ENCODE measurements around the gene CAPS. TPM values are rescaled to one million over a fixed set of nuclear protein-coding genes. Genes with fewer than 3 reads are reported as not detected.
A peak's percentile ranks its signal among the peaks of the same experiment; 100 is the strongest.
"Not testable (repeated sequence)": the region's sequence is repeated elsewhere in the genome, so short reads cannot be mapped to it uniquely, and the experiment has no call there.

The CAPS gene
- total RNA-seq, 1 experiment from 2014 or later, result 255 TPM

DNA sequence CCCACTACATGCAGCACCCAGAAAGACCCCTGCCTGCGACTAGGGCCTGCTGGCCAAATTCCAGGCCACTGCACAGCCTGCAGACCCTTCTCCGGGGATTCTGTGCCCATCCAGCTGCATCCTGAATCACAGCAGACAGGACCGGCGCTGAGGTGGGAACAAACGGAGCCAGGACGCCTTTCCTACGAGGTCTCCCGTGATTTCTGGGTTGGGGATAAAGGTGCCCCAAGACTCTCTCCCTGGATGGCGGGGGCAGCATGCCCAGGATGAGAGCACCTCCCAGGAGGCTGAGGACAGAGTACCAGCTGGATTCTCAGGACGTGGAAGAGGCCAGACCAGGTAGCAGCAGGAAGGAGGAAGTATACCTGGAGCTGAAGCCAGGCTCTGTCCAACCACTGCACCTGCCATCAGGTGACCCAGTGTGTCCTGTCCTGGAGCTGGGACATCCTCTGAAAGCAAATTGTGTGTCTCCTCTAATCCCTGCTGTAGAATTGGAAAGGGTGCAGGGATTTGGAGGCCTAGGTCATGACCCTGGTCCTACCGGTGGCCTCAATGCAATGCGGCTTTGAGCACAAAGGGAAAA is 40.3 kb upstream of the CAPS start:
- intact Hi-C loops (cut with micrococcal nuclease), result no loop called here
- ChIA-PET POLR2A (ENCODE audit: unreplicated experiment) (no interaction called here), CTCF (no interaction called here)
- BruUV-seq (replicated peaks), result no TSS peak
- no peaks in the 10 kb centered on the region for H3K36me3 ChIP-seq (ENCODE audit: low read depth, low read length)
- no peaks in the 10 kb centered on the region for H4K20me1 ChIP-seq (ENCODE audit: low read length)
- H2AFZ ChIP-seq (ENCODE audit: low read length), result no peak overlapping the region
- H3K9me3 ChIP-seq (ENCODE audit: low read length), result no peaks in the 10 kb centered on the region
- peaks cover 3% of the 10 kb centered on the region for H3F3A ChIP-seq (ENCODE audit: low read length, unreplicated experiment)
- no peaks in the 10 kb centered on the region for H3K4me1 ChIP-seq (ENCODE audit: insufficient read depth, low read length)
- no peak overlapping the region for H3K27ac ChIP-seq (ENCODE audit: low read length)
- H3K9ac ChIP-seq (ENCODE audit: low read length), result no peak overlapping the region
- ATAC-seq, result no peak
- no peak for DNase-seq
- no peaks in the 10 kb centered on the region for H3K79me2 ChIP-seq (ENCODE audit: low read length)
- no peaks in the 10 kb centered on the region for H3K9me2 ChIP-seq (replicated peaks; ENCODE audit: low read length)
- no peak overlapping the region for H3K4me2 ChIP-seq (ENCODE audit: low read length)
- TF ChIP-seq EZH2phosphoT487 (IDR thresholded peaks at IDR 0.05; ENCODE audit: borderline replicate concordance, low read length) (no peak), EZH2 (IDR thresholded peaks at IDR 0.05; ENCODE audit: low read length, unreplicated experiment) (no peak)
- TF ChIP-seq, protein P1, sequence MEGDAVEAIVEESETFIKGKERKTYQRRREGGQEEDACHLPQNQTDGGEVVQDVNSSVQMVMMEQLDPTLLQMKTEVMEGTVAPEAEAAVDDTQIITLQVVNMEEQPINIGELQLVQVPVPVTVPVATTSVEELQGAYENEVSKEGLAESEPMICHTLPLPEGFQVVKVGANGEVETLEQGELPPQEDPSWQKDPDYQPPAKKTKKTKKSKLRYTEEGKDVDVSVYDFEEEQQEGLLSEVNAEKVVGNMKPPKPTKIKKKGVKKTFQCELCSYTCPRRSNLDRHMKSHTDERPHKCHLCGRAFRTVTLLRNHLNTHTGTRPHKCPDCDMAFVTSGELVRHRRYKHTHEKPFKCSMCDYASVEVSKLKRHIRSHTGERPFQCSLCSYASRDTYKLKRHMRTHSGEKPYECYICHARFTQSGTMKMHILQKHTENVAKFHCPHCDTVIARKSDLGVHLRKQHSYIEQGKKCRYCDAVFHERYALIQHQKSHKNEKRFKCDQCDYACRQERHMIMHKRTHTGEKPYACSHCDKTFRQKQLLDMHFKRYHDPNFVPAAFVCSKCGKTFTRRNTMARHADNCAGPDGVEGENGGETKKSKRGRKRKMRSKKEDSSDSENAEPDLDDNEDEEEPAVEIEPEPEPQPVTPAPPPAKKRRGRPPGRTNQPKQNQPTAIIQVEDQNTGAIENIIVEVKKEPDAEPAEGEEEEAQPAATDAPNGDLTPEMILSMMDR (conservative IDR thresholded peaks at IDR 0.05; ENCODE audit: low read depth, low read length), result no peak
- no peaks in the 10 kb centered on the region for H3K27me3 ChIP-seq (ENCODE audit: low read length)
- no peak overlapping the region for H3K4me3 ChIP-seq (ENCODE audit: low read length)

DNA sequence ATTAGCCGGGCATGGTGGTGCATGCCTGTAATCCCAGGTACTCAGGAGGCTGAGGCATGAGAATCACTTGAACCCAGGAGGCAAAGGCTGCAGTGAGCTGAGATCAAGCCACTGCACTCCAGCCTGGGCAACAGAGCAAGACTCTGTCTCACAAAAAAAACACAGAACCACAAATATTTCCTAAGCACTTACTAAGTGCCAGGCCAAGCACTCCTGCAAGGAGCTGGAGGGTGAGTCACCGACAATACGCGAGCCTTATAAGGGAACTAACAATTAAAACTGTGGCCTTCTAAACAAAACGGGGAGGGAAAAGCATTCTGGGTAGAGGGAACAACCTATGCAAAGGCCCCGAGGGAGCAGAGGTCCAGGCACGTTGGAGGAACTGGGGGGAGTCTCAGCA is 39.6 kb upstream of the CAPS start:
- 0 out of 2 replicates have a peak, but pooled peaks have one; percentile 18 for ATAC-seq
- H2AFZ ChIP-seq (ENCODE audit: low read length); H4K20me1 ChIP-seq (ENCODE audit: low read length); H3F3A ChIP-seq (ENCODE audit: low read length, unreplicated experiment); H3K27me3 ChIP-seq (ENCODE audit: low read length); H3K36me3 ChIP-seq (ENCODE audit: low read depth, low read length); H3K79me2 ChIP-seq (ENCODE audit: low read length); BruUV-seq (replicated peaks); intact Hi-C loops (cut with micrococcal nuclease); H3K4me2 ChIP-seq (ENCODE audit: low read length); H3K9me3 ChIP-seq (ENCODE audit: low read length); CTCF ChIA-PET; H3K4me1 ChIP-seq (ENCODE audit: insufficient read depth, low read length); H3K4me3 ChIP-seq (ENCODE audit: low read length); H3K9me2 ChIP-seq (replicated peaks; ENCODE audit: low read length); H3K27ac ChIP-seq (ENCODE audit: low read length); H3K9ac ChIP-seq (ENCODE audit: low read length); POLR2A ChIA-PET (ENCODE audit: unreplicated experiment): not testable (repeated sequence)
- peak; percentile 56 for DNase-seq

- no peak overlapping the region for H3K4me2 ChIP-seq (ENCODE audit: low read length)
- H3K9me2 ChIP-seq (replicated peaks; ENCODE audit: low read length), result no peaks in the 10 kb centered on the region
- no peaks in the 10 kb centered on the region for H3K4me1 ChIP-seq (ENCODE audit: insufficient read depth, low read length)
- DNase-seq (no peak), ATAC-seq (no peak)
- H3K27ac ChIP-seq (ENCODE audit: low read length), result no peak overlapping the region
- ChIA-PET POLR2A (ENCODE audit: unreplicated experiment) (no interaction called here), CTCF (no interaction called here)
- BruUV-seq (replicated peaks), result no TSS peak
- peaks cover 19% of the 10 kb centered on the region for H3K27me3 ChIP-seq (ENCODE audit: low read length)
- H3K9ac ChIP-seq (ENCODE audit: low read length), result no peak overlapping the region
- no peaks in the 10 kb centered on the region for H4K20me1 ChIP-seq (ENCODE audit: low read length)
- peaks cover 3% of the 10 kb centered on the region for H3F3A ChIP-seq (ENCODE audit: low read length, unreplicated experiment)
- TF ChIP-seq, protein P1 (conservative IDR thresholded peaks at IDR 0.05; ENCODE audit: low read depth, low read length), result no peak
- no peak for TF ChIP-seq EZH2 (IDR thresholded peaks at IDR 0.05; ENCODE audit: low read length, unreplicated experiment)
- no peak for TF ChIP-seq EZH2phosphoT487 (IDR thresholded peaks at IDR 0.05; ENCODE audit: borderline replicate concordance, low read length)
- H3K79me2 ChIP-seq (ENCODE audit: low read length), result no peaks in the 10 kb centered on the region
- H3K9me3 ChIP-seq (ENCODE audit: low read length), result no peaks in the 10 kb centered on the region
- H2AFZ ChIP-seq (ENCODE audit: low read length), result no peak overlapping the region
- H3K4me3 ChIP-seq (ENCODE audit: low read length), result no peak overlapping the region
- H3K36me3 ChIP-seq (ENCODE audit: low read depth, low read length), result no peaks in the 10 kb centered on the region
- intact Hi-C loops (cut with micrococcal nuclease), result no loop called here
Measured at GRCh38 chr19:5877427-5877826, 36.6 kb upstream of the CAPS start.
